HepG2 (cell line): Measurements from ENCODE around the gene GYS1. TPM values are rescaled to one million over a fixed set of nuclear protein-coding genes. Genes with fewer than 3 reads are reported as not detected.

ENCODE experiments used
- HHEX ChIP-seq: IDR thresholded peaks from 2 replicates; pipeline ENCODE4 v1.6.1; 2016; ENCODE audit warnings: control low read depth
- KMT2A ChIP-seq: sonication (generic); formaldehyde crosslinking; IDR thresholded peaks from 2 replicates; pipeline ENCODE4 v1.4.0; 2020; ENCODE audit warnings: missing genetic modification reagents
- NFATC3 ChIP-seq: sonication (generic); formaldehyde crosslinking; IDR thresholded peaks from 2 replicates; pipeline ENCODE4 v1.5.1; 2020; ENCODE audit warnings: mild to moderate bottlenecking, missing genetic modification reagents
- POLR2G ChIP-seq: fragments of 200-400 bp; formaldehyde crosslinking; IDR thresholded peaks from 2 replicates; pipeline ENCODE4 v1.6.1; 2018; ENCODE audit warnings: mild to moderate bottlenecking, low read depth, low read length, moderate library complexity
- SKIL ChIP-seq: sonication (generic); formaldehyde crosslinking; IDR thresholded peaks from 2 replicates; pipeline ENCODE4 v1.8.0; 2022; ENCODE audit warnings: missing genetic modification reagents, mild to moderate bottlenecking, moderate library complexity, borderline replicate concordance
- TP53 ChIP-seq: sonication (generic); formaldehyde crosslinking; conservative IDR thresholded peaks from 2 replicates; pipeline ENCODE4 v1.4.0; 2020; ENCODE audit warnings: missing genetic modification reagents
- TRIM22 ChIP-seq: fragments of 450-650 bp; IDR thresholded peaks from 2 replicates; pipeline ENCODE4 v1.6.1; 2017
- ZBTB1 ChIP-seq: sonication (generic); formaldehyde crosslinking; IDR thresholded peaks from 2 replicates; pipeline ENCODE4 v1.4.0; 2020; ENCODE audit warnings: missing genetic modification reagents, borderline replicate concordance
- ZBTB37 ChIP-seq: sonication (generic); formaldehyde crosslinking; IDR thresholded peaks from 2 replicates; pipeline ENCODE4 v1.4.0; 2020; ENCODE audit warnings: mild to moderate bottlenecking, missing genetic modification reagents
- ZC3H13 ChIP-seq: sonication (generic); formaldehyde crosslinking; IDR thresholded peaks from 2 replicates; pipeline ENCODE4 v1.8.1; 2023; ENCODE audit warnings: mild to moderate bottlenecking, missing genetic modification reagents, moderate library complexity
- ZFP41 ChIP-seq: sonication (generic); formaldehyde crosslinking; IDR thresholded peaks from 2 replicates; pipeline ENCODE4 v1.4.0; 2020; ENCODE audit warnings: mild to moderate bottlenecking, missing genetic modification reagents, borderline replicate concordance
- ZNF18 ChIP-seq: sonication (generic); formaldehyde crosslinking; IDR thresholded peaks from 2 replicates; pipeline ENCODE4 v1.8.0; 2022; ENCODE audit warnings: mild to moderate bottlenecking, missing genetic modification reagents; ENCODE audit not compliant: insufficient replicate concordance
- ZNF205 ChIP-seq: IDR thresholded peaks from 2 replicates; pipeline ENCODE4 v1.6.1; 2018; ENCODE audit warnings: missing biosample characterization, missing genetic modification reagents
- ZNF496 ChIP-seq: sonication (generic); formaldehyde crosslinking; IDR thresholded peaks from 2 replicates; pipeline ENCODE4 v1.8.1; 2023; ENCODE audit warnings: mild to moderate bottlenecking, moderate library complexity, missing genetic modification reagents; ENCODE audit not compliant: insufficient replicate concordance
- ZNF740 ChIP-seq: sonication (generic); formaldehyde crosslinking; IDR thresholded peaks from 2 replicates; pipeline ENCODE4 v1.4.0; 2020; ENCODE audit warnings: missing genetic modification reagents
- ZNF772 ChIP-seq: sonication (generic); formaldehyde crosslinking; IDR thresholded peaks from 2 replicates; pipeline ENCODE4 v1.5.0; 2020; ENCODE audit warnings: mild to moderate bottlenecking, missing genetic modification reagents
- ZNF781 ChIP-seq: sonication (generic); formaldehyde crosslinking; IDR thresholded peaks from 2 replicates; pipeline ENCODE4 v1.5.1; 2020; ENCODE audit warnings: borderline replicate concordance, mild to moderate bottlenecking, missing genetic modification reagents; ENCODE audit errors: not compliant biosample characterization
- ZNF878 ChIP-seq: sonication (generic); formaldehyde crosslinking; IDR thresholded peaks from 2 replicates; pipeline ENCODE4 v1.8.1; 2023; ENCODE audit warnings: mild to moderate bottlenecking, missing genetic modification reagents, moderate library complexity
- polyA plus RNA-seq, 8 experiments: library from polyadenylated mRNA; depleted of rRNA in 3 of 8; stranded (reverse) in 7 of 8; unstranded in 1 of 8; fragments of >200 nt; fragmentation: Illumina TruSeq in 4 of 8; extraction: Trizol in 4 of 8; gene quantifications; 2 replicates each; pipeline versions ENCODE4 v1.2.1 to v1.2.3, GENCODE V29; 2011 to 2016; ENCODE audit warnings: low read depth in 4 of 8, missing spikeins in 1 of 8, mixed read lengths in 1 of 8; ENCODE audit not compliant: insufficient read depth in 1 of 8
- total RNA-seq, 5 experiments: library from RNA; depleted of rRNA; stranded (reverse); fragments of >200 nt; fragmentation: Illumina TruSeq; extraction: Trizol; gene quantifications; 2 replicates each; pipeline ENCODE4 v1.2.3, GENCODE V29; 2016; ENCODE audit warnings: low read depth in 1 of 5

Gene GYS1
- total and polyA plus RNA-seq, 2 of the 13 experiments (the other 11 are each of a cell fraction or from before 2014, with no cell fraction given), result 18.4 to 42.1 TPM

GRCh38 chr19:48964205-48965039, 28.7 kb downstream of the GYS1 start (continued):
- 0 out of 2 replicates have a peak, but pooled peaks have one; percentile 1 for TF ChIP-seq ZNF878 (CRISPR knock-in tag)
- TF ChIP-seq ZNF18 (CRISPR knock-in tag), result peak; percentile 31
- TF ChIP-seq TRIM22, result no peak
- 0 out of 2 replicates have a peak, but pooled peaks have one; percentile 28 for TF ChIP-seq NFATC3 (CRISPR knock-in tag)
- TF ChIP-seq HHEX (CRISPR knock-in tag), result no peak
- peak; percentile 33; the same call in 1 of the 2 replicates for TF ChIP-seq ZNF740 (CRISPR knock-in tag)
- no peak; the same call in 1 of the 2 replicates for TF ChIP-seq TP53
- no peak for TF ChIP-seq SKIL (CRISPR knock-in tag)
- no peak for TF ChIP-seq ZNF205 (CRISPR knock-in tag)
- no peak for TF ChIP-seq ZC3H13 (CRISPR knock-in tag)
- TF ChIP-seq ZFP41 (CRISPR knock-in tag), result no peak
- no peak for TF ChIP-seq ZNF496
- TF ChIP-seq ZBTB1 (CRISPR knock-in tag), result no peak
- no peak for TF ChIP-seq ZNF772
- peak; percentile 57 for TF ChIP-seq POLR2G
- no peak for TF ChIP-seq ZBTB37 (CRISPR knock-in tag)
- TF ChIP-seq KMT2A, result no peak
- no peak for TF ChIP-seq ZNF781 (CRISPR knock-in tag)
